Thoracic aorta (tissue), 2 donors: ENCODE data around the gene CNR1. TPM values are rescaled to one million over a fixed set of nuclear protein-coding genes. Genes with fewer than 3 reads are reported as not detected.

Experiments
- ATAC-seq: fragments of 150-250 bp; one replicate; pipeline ENCODE4 v1.8.0; 2017; ENCODE audit warnings: low read depth; ENCODE audit not compliant: insufficient number of reproducible peaks, low FRiP score
- DNase-seq: peaks from one replicate; pipeline ENCODE4 v3.0.0-alpha.2; 2020; ENCODE audit warnings: low spot score
- H3K27ac ChIP-seq, 2 donors: fragments of 200-600 bp; sonication (generic); 1 replicate in 1 of 2; 2 replicates in 1 of 2; pipeline ENCODE4 v1.5.1; 2016; ENCODE audit warnings: mild to moderate bottlenecking in 2 of 2, moderate library complexity in 2 of 2
- H3K27me3 ChIP-seq: fragments of 200-600 bp; sonication (generic); replicated peaks from 2 replicates; pipeline ENCODE4 v1.6.0; 2016; ENCODE audit warnings: mild to moderate bottlenecking; ENCODE audit not compliant: insufficient read depth
- H3K36me3 ChIP-seq: fragments of 200-600 bp; sonication (generic); one replicate; pipeline ENCODE4 v1.5.1; 2016
- H3K4me1 ChIP-seq, 2 donors: fragments of 200-600 bp; sonication (generic); 1 replicate in 1 of 2; 2 replicates in 1 of 2; pipeline versions ENCODE4 v1.5.1 to v1.6.0; 2016; ENCODE audit warnings: low read depth in 2 of 2, mild to moderate bottlenecking in 1 of 2; ENCODE audit not compliant: control insufficient read depth in 1 of 2
- H3K4me3 ChIP-seq: fragments of 200-600 bp; sonication (generic); 2 replicates; pipeline ENCODE4 v1.5.1; 2016; ENCODE audit warnings: mild to moderate bottlenecking
- H3K9me3 ChIP-seq: fragments of 200-600 bp; sonication (generic); 2 replicates; pipeline ENCODE4 v1.5.1; 2016
- total RNA-seq, 2 donors: library from RNA; depleted of rRNA; stranded (reverse); fragments of >200 nt; gene quantifications; one replicate each; pipeline versions ENCODE4 v1.1.0 to v1.2.3, GENCODE V29; 2016
- TF ChIP-seq, protein P1 (sequence below): fragments of 200-600 bp; sonication (generic); IDR thresholded peaks from one replicate; pipeline ENCODE4 v1.5.1; 2019; ENCODE audit warnings: antibody characterized with exemption

Gene CNR1
- total RNA-seq, 2 donors from 2014 or later, result 22.9 to 25.5 TPM

GRCh38 chr6:88143421-88144157 is 22.6 kb downstream of the CNR1 start:
- no peaks in the 10 kb centered on the region for H3K27me3 ChIP-seq
- no peak overlapping the region for H3K4me3 ChIP-seq
- DNase-seq (no peak), ATAC-seq (no peak)
- TF ChIP-seq, protein P1, sequence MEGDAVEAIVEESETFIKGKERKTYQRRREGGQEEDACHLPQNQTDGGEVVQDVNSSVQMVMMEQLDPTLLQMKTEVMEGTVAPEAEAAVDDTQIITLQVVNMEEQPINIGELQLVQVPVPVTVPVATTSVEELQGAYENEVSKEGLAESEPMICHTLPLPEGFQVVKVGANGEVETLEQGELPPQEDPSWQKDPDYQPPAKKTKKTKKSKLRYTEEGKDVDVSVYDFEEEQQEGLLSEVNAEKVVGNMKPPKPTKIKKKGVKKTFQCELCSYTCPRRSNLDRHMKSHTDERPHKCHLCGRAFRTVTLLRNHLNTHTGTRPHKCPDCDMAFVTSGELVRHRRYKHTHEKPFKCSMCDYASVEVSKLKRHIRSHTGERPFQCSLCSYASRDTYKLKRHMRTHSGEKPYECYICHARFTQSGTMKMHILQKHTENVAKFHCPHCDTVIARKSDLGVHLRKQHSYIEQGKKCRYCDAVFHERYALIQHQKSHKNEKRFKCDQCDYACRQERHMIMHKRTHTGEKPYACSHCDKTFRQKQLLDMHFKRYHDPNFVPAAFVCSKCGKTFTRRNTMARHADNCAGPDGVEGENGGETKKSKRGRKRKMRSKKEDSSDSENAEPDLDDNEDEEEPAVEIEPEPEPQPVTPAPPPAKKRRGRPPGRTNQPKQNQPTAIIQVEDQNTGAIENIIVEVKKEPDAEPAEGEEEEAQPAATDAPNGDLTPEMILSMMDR, result no peak
- no peaks in the 10 kb centered on the region for H3K4me1 ChIP-seq
- H3K27ac ChIP-seq, result no peak overlapping the region
- no peaks in the 10 kb centered on the region for H3K36me3 ChIP-seq
- no peaks in the 10 kb centered on the region for H3K9me3 ChIP-seq

GRCh38 chr6:88142297-88142668 is 23.9 kb downstream of the CNR1 start:
- no peaks in the 10 kb centered on the region for H3K36me3 ChIP-seq
- H3K4me1 ChIP-seq, result no peaks in the 10 kb centered on the region
- H3K4me3 ChIP-seq, result no peak overlapping the region
- DNase-seq, result no peak
- H3K27ac ChIP-seq, result no peak overlapping the region
- H3K27me3 ChIP-seq, result no peaks in the 10 kb centered on the region
- H3K9me3 ChIP-seq, result no peaks in the 10 kb centered on the region
- no peak for ATAC-seq
- TF ChIP-seq, protein P1, result no peak

DNA sequence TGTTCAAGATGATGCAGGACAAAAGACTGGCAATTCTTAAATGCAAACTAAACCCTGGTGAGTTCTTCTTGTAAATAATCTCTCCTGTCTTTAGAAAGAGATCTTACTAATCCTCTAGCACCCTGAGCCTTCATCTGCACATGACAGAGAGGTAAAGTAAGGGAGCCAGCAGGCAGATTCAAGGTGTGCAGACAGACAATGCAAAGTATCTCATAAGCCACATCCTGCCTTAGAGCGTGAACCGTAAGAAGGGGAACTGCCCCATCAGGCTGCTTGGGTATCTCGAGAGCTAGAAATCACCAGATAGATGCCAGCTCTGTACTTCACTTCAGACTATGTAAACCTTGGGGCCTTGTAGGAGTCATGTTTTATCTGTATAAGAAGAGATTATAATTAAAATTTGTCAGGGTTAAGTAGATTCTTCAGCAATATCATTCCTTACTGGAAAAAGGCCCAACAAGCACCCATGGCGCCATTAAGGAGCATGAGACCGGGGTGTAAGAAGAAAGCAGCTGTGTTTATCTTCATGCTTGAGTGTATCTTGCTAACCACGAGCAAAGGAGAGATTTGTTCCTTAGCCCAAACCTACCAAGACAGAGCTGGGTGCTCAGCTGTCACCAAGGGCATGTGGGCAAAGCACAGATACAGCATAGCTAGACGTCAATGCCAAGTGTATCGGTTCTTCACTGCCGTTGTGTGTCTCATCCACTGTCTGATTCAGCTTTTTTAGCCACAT is 24.4 kb downstream of the CNR1 start:
- no peak overlapping the region for H3K27ac ChIP-seq
- no peaks in the 10 kb centered on the region for H3K27me3 ChIP-seq
- TF ChIP-seq, protein P1, result no peak
- DNase-seq (no peak), ATAC-seq (no peak)
- no peaks in the 10 kb centered on the region for H3K36me3 ChIP-seq
- no peaks in the 10 kb centered on the region for H3K9me3 ChIP-seq
- H3K4me1 ChIP-seq, result no peaks in the 10 kb centered on the region
- H3K4me3 ChIP-seq, result no peak overlapping the region

- Histone ChIP-seq H3K27ac (no peak overlapping the region), H3K27me3 (no peaks in the 10 kb centered on the region), H3K4me3 (no peak overlapping the region), H3K4me1 (no peaks in the 10 kb centered on the region), H3K36me3 (no peaks in the 10 kb centered on the region), H3K9me3 (no peaks in the 10 kb centered on the region)
- ATAC-seq, result no peak
- TF ChIP-seq, protein P1, result no peak
- DNase-seq, result no peak
Measured at GRCh38 chr6:88137915-88138314, 28.2 kb downstream of the CNR1 start.

DNA sequence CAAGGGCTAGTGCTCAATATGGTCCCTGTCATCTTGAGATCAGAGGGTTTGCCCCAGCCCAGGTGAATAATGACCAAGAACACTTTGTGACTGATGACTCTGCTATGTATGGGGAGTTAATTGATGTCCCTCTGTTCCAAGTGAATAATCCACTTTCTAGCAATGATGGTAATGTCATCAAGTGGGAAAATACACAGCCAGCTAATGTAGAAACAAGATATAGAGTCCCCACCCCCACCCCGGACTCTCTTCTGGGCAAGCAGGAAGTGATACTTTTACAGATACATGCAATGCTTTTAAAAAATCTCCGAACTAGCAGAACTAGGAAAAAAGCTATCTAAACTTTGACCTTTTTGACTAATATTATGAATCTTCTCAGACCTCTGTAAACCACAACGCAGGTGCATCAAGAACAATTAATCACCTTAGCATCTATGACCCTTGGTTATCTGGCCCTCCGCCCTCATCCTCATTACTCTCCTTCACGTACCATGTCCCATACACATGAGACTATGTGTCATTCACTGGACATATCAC is 30.5 kb downstream of the CNR1 start:
- no peak overlapping the region for H3K27ac ChIP-seq
- no peaks in the 10 kb centered on the region for H3K4me1 ChIP-seq
- H3K4me3 ChIP-seq, result no peak overlapping the region
- ATAC-seq, result no peak
- H3K27me3 ChIP-seq, result no peaks in the 10 kb centered on the region
- H3K9me3 ChIP-seq, result no peaks in the 10 kb centered on the region
- TF ChIP-seq, protein P1, result no peak
- DNase-seq, result no peak
- H3K36me3 ChIP-seq, result no peaks in the 10 kb centered on the region
